Epithelial cell of proximal tubule (primary cell): ENCODE measurements around the gene CLEC1A. TPM values are rescaled to one million over a fixed set of nuclear protein-coding genes. Genes with fewer than 3 reads are reported as not detected.

Experiments used
- DNase-seq: peaks from one replicate; pipeline ENCODE4 v3.0.0-alpha.2; 2011; ENCODE audit warnings: low read depth
- H3K4me3 ChIP-seq: 2 replicates; pipeline ENCODE4 v1.5.1; 2011; ENCODE audit warnings: low read depth, mild to moderate bottlenecking, low read length
- CTCF ChIP-seq: conservative IDR thresholded peaks from 2 replicates; pipeline ENCODE4 v1.5.1; 2012; ENCODE audit warnings: low read depth, mild to moderate bottlenecking, low read length
- total RNA-seq: library from RNA; depleted of rRNA; stranded (reverse); fragments of >200 nt; gene quantifications from 2 replicates; pipeline ENCODE4 v1.2.3, GENCODE V29; 2015

The CLEC1A gene
- total RNA-seq, 1 donor from 2014 or later: not detected

- H3K4me3 ChIP-seq: no peak overlapping the region
- no peak for DNase-seq
- no peak for TF ChIP-seq CTCF
These were observed 20.3 kb upstream of the CLEC1A start for GRCh38 chr12:10119066-10119465.

- no peak overlapping the region for H3K4me3 ChIP-seq
- no peak for TF ChIP-seq CTCF
- DNase-seq: no peak
These were observed 17.1 kb upstream of the CLEC1A start for GRCh38 chr12:10115890-10116289.

GRCh38 chr12:10115311-10115710, 16.5 kb upstream of the CLEC1A start:
- no peak for TF ChIP-seq CTCF
- H3K4me3 ChIP-seq: no peak overlapping the region
- DNase-seq: no peak

GRCh38 chr12:10113920-10114319, 15.1 kb upstream of the CLEC1A start:
- H3K4me3 ChIP-seq: no peak overlapping the region
- DNase-seq: no peak
- TF ChIP-seq CTCF: no peak

- DNase-seq: no peak
- no peak overlapping the region for H3K4me3 ChIP-seq
- TF ChIP-seq CTCF: no peak
These were observed 14.3 kb upstream of the CLEC1A start for GRCh38 chr12:10113075-10113474.

GRCh38 chr12:10111451-10111850, 12.7 kb upstream of the CLEC1A start:
- no peak for DNase-seq
- no peak overlapping the region for H3K4me3 ChIP-seq
- TF ChIP-seq CTCF: no peak

GRCh38 chr12:10110256-10110844, 11.6 kb upstream of the CLEC1A start:
- no peak for TF ChIP-seq CTCF
- H3K4me3 ChIP-seq: no peak overlapping the region
- no peak for DNase-seq
